NT2/D1 (cell line): ENCODE data around the gene LRIG1.

Experiments used
- SUZ12 ChIP-seq: IDR thresholded peaks from 2 replicates; pipeline ENCODE4 v1.6.1; 2011; ENCODE audit not compliant: insufficient read length, insufficient read depth; ENCODE audit errors: extremely low read depth
- YY1 ChIP-seq: IDR thresholded peaks from 2 replicates; pipeline ENCODE4 v1.6.1; 2011; ENCODE audit not compliant: insufficient read length, insufficient read depth

DNA sequence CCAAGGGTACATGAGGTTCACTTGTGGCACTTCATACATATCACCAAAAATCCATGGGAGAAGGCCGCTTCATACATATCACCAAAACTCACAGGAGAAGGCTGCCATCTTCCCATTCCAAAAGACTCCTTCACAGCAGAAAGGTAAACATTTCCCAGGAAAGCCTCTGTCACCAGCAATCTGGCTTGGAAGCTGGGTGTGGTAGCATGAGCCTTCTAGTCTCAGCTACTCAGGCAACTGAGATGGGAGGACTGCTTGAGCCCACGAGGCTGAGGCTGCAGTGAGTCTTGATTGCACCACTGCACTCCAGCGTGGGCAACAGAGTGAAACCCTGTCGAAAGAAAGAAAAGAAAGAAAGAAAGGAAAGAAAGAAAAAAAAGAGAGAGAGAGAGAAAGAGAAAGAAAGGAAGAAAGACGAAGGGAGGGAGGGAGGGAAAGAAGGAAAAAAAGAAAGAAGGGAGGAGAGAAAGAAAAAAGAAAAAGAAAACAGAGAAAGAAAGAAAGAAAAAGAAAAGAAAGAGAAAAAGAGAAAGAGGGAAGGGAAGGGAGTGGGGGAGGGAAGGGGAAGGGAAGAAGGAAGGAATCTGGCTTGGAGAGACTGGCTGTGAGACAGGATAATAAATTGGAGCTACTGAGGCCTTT, 7.2 kb downstream of the LRIG1 start:
- no peak for TF ChIP-seq YY1
- TF ChIP-seq SUZ12 = no peak
